Measurements from ENCODE around the gene SAMD13.

SAMD13 gene, protein sequence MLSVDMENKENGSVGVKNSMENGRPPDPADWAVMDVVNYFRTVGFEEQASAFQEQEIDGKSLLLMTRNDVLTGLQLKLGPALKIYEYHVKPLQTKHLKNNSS

DNA sequence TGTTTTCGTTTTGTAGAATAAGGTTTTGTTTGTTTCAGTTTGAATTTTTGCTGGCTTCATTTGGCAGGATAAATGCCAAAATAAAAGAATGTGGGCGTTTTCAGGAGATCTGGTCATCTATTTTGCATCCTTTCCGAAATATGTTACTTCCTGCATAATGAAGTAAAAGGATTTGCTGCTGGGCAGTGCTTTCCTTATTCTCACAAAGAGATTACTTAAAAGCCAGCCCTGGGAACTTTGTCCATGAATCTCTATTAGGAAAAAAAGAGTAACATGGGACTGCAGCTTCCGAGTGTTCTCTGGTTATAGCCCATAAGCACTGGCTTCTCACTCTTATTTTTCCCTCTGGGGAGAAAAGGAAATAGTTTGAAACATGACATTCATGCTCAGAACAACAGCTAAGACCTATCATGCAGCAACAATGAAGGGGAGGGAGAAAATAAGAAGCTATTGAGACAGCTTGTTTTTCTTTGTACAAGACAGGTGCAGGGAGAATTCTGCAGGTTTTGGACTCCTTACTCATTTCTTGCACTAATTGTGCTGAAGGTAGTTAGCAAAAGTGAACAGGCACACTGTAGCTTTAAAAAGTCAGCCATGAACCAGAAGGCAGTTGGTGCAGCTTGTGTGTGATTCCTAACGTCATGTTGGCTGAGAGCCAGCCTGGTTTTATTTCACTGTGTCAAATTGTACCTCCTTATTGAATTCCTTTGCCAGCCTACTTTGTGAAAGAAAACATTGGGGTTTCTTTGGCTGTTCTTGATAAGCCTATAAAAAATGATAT lies at the start of gene SAMD13:
Gene SAMD13 (plus strand): TSS at position 705 of the 781 bp plus-strand sequence. CDS start 1,527 bp downstream, outside the sequence.
- no peak for DNase-seq (ENCODE audit: low spot score)

DNA sequence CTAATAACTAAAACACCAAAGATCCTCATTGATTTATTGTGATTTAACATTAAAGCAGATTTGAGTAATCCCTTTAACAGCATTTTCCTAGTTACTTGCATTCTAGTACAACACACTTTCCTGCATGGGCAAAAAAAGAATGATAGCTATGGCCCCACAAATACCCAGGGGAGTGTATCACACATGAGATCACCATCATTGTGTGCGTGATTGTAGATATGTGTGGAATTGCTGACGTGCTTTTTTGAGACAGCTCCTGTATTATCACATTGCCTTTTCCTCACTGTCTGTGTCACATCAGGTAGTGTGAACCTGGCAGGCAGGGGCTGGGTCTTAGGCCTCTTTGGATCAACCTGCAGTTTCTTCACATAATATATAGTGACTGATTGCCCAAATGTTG lies 48.5 kb upstream of the SAMD13 start:
- DNase-seq (ENCODE audit: low spot score) = no peak

DNA sequence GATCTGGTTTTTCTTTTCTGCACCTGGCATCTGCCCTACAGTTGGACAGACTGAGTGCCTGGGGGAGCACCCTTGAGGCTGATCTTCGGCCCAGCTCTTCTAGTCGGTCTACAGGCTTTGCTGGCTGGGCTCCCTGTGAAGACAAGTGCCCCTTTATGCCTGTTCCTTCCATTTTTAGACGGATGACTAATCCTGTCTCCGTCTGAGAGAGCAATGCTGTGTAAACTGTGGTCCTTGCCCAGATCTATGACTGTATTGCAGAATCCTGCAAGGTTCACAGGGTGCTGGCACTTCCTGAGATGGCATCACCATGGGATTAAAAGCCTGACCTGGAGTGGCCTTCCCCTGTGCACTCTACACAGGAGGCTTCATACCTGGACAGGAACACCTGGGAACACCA lies 47.6 kb upstream of the SAMD13 start:
- no peak for DNase-seq (ENCODE audit: low spot score)

DNA sequence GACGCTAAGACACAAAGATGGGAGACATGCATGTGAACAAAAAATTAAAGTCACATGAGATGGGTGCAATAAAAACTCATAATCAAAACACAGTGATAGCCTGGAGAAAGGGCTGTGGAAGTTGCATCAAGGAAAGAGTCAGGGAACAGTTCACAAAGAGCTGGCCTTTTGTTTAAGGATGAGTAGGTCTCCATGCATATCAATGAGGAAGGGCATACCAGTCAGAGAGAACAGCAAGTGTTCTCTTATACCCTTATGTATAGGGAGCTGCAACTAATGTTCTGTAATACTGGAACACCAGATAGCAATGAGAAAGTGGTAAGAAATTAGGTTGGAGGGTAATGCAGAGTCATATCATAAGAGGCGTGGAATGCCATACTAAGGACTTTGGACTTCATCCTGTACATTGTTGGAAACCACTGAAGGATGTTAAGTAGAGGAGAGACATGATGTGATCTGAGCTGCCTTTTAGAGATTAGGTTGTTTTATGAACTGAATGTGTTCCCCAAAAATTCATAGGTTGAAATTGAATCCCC lies 46.7 kb upstream of the SAMD13 start:
- DNase-seq (ENCODE audit: low spot score) = no peak

DNA sequence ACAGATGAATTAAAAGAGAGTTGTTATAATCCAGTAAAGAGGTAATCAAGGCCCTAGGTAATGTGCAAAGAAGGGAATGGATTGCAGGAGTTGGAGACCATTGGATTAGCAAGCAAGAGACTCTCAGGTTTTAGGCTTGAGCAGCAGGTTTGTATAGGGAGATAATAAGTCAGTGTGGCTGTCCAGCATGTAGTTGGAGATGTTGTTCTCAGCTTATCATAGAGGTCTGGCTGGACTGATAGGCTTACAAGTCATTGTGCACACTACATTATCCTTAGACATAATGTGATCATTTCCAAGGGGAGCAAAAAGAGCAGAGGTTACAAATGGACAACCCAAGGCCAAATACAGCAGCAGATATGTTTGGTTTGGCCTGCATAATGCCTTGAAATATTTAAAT lies 45.9 kb upstream of the SAMD13 start:
- no peak for DNase-seq (ENCODE audit: low spot score)

DNA sequence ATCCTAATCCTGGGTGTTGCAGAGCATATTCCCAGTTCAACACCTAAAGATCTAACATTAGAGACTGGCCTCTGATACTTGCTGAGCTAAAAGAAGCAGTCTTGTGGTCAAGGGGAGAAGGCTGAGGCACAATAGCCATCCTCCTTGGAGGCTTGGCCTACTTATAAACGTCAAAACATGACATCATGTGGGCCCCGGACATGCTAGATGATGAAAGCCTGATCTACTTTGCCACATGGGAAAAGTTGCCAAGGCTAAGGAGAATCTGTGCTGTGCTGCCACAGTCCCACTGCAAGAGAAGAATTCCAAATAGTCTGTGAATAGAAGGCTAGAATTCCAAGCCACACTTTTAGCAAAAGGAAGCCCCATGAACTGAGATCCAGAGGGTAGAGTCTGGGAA lies 43.9 kb upstream of the SAMD13 start:
- DNase-seq (ENCODE audit: low spot score) = no peak

DNA sequence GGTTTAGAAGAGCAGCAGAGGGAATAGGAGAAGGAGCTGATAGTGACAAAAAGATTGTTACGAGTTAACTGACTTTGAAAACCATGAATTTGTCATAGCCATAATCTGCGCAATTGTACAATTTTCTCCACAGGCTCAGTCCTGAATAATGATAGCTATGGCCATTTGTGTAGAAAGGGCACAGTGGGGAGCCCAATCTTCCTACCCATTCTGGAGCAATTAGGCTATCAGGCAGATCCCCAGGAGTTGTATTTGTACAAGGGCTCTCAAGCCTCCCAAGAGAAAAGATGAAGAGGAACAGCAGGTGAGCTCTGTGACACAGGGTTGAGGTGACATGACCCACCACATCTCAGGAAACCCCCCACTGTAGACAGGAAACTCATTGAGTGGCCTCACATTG lies 42.1 kb upstream of the SAMD13 start:
- DNase-seq (ENCODE audit: low spot score) = no peak

DNA sequence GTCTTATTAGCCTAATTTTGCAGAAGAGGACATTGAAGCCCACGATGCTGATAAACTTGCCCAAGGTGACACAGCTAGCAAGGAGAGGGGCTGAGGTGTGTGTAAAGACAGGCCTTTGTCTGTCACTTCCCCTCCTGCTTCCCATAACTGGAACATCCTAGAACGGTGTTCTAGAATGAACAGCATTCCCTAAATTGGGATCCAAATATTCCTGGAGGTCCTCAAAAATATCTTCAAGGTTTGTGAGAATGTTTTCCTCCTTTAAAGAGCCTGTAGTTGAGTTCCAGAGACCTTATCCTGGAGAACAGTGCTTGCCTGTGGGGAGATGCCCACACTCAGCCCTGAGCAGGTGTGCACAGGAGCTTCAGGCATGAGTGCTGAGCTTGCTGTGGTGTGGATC lies 41.5 kb upstream of the SAMD13 start:
- no peak for DNase-seq (ENCODE audit: low spot score)

DNA sequence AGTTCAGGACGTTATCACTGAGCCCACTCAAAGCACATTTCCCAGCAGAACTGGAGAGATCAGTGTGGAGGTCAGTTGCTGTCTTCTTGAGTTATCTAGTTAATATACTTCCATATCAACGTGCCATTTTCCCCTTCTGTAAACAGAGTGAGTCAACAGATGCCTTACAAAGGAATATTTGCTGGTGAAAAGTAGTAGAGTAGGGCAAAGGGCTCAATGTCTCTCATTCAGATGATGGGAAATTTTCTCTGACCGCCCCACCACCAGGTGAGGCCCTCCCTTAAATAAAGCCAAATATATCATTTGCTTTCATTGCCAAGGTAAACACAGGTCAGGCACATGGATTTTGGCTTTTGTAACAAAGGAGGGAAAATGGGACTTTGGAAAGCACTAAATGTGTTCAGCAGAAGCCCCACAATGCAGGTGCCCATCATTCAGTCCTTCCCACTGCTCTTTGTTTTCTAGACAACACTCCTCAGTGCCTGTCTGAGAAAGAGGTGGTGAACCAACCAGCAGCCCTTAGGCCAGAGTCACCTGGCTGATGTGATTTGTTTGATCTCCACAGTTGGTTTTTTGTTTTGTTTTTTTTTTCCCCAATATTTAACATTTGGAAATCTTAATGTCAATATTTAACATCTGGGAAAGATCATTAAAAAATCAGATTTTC lies 40.5 kb upstream of the SAMD13 start:
- no peak for DNase-seq (ENCODE audit: low spot score)

DNA sequence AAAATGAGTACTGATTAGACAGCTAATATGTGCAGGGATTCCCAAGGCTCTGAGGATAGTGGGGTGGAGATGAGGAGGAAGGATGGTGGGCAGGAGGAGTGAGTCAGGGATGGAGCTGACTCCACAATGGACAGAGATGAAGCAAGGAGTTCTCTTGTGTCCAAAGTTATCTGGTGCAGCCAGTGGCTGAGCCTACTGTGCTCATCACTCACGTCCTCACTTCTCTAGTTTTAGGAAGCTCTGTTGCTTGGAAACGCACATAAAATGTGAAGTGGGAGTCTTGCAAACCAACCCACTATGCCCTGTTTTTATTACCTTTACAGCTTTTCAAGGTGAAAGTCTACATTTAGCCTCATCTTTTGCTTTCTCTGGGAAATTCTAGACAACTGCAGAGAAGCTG lies 36.5 kb upstream of the SAMD13 start:
- no peak for DNase-seq (ENCODE audit: low spot score)

DNA sequence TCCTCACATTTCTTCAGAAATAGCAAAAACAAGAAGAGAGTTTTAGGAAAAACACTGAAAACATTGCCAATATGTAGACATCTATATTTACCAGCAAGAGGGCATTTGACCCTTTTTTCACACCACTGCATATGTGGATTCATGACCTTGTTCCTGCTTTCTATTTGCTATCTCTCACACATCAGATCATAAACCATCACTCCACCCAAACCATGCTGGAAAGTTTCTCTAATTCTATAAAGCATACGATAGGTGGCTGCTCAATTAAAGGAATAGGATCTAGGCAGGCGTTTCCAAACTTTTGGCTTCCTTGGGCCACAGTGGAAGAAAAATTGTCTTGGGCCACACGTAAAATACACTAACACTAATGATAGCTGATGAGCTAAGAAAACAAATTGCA lies 35.6 kb upstream of the SAMD13 start:
- DNase-seq (ENCODE audit: low spot score) = no peak

DNA sequence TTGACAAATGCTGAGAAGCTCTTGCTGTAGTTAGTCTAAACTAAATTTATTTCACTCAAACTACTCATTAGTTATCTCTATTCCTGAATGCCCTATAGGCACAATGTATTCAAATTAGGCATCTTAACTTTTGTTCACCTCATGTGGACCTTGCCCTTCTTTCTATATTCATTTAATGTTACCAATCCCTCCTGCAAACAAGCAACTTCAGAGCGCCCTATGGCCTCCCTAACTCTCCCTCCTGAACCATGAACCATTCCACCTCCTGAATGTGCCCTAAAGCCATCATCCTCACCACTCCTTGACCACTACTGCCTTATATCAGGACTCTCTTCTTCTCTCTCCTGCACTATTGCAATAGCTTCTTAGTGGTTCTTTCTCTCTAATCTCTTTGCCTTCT lies 34.8 kb upstream of the SAMD13 start:
- DNase-seq (ENCODE audit: low spot score) = no peak

DNA sequence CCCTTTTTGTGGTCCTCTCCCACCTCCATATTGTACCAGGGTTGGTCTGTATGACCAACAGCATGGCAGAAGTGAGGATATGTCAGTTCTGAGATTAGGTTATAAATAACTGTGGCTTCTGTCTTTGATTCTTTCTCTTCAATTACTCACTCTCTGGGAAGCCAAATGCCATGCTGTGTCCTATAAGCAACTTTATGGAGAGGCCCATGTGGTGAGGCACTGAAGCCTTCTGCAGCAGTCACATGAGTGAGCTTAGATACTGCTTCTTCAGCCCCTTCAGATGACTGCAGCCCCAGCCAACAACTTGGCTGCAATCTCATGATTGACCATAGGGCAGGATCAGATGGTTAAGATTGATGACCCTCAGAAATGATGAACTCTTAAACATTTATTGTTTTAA lies 34.0 kb upstream of the SAMD13 start:
- DNase-seq (ENCODE audit: low spot score) = no peak

DNA sequence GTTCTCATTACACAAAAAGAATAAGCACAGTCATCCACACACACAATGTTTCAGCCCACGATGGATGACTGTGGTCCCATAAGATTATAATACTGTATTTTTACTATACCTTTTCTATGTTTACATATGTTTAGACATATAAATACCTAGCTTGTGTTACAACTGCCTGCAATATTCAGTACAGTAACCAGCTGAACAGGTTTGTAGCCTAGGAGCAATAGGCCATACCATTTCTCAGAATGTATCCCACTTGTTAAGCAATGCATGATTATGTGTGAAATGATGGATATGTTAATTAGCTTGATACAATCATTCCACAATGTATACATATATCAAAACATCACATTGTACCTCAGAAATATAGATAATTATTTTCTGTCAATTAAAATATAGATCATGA lies 33.2 kb upstream of the SAMD13 start:
- DNase-seq (ENCODE audit: low spot score) = no peak

DNA sequence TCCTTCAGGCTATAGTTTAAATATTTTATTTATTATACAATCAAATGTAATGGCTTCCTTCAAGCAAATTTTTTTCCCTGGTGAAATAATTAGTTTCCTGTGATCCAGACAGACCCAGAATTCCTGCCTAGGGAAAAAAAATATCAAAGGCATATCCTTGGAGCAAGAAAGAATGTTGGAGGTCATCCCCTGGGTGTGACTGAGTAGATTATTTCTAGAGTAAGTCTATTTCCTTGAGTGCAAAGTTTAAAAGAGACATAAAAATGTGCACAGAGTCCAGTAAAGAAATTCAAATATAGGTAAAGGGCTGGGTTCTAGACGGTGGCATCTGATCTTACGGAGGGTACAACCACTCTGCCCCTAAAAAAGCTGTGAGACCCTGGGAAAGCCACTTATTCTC lies 32.2 kb upstream of the SAMD13 start:
- DNase-seq (ENCODE audit: low spot score) = no peak

DNA sequence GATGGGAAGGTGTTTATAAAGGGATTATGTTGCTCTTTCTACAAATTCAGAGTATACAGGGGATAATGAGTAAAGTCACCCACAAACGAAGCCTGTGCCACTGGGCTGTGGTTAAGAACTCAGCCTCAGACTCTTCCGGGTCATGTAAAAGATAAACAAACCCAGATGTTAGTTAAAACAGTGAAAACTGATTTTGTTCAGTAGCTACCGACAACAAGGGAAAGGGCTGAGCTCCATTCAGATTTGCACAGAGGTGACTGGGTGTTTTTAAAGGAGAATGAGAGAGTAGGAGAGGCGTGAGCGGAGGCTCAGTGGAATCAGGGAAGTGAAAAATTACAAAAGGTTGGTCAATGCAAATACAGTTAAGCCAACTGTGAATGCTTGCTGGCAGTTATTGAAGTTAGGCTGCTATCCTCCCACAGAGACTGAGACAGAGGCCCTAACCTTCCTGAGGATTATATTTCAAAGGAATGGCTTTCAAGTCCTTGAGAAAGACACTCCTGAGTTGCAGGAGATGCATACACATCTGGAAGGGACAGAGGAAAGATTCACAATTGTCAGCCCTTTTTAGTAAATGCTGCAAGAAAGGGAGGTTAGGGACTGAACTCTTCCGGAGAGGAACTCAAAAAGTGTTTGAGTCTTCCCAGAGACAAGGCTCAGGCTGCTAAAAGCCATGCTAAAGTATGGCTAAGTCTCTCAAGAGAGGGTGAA lies 29.9 kb upstream of the SAMD13 start:
- no peak for DNase-seq (ENCODE audit: low spot score)

DNA sequence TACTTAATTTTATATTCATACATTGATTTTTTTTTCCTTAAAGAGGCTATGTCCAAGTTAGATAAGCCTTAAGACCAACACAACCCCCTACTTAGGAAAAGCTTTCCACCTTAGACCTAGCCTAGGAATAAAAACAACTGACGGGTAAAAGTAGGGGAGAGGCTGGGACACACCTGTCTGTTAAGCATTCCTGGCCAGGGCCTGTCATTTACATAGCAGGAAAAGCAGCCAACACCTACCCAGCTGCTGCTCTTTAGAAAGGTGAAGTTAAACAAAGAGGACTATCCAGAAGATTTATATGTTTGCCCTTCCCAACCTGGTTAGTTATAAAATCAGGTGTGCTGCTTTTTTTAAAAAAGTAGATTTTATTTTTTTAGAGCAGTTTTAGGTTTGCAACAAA lies 29.1 kb upstream of the SAMD13 start:
- no peak for DNase-seq (ENCODE audit: low spot score)

DNA sequence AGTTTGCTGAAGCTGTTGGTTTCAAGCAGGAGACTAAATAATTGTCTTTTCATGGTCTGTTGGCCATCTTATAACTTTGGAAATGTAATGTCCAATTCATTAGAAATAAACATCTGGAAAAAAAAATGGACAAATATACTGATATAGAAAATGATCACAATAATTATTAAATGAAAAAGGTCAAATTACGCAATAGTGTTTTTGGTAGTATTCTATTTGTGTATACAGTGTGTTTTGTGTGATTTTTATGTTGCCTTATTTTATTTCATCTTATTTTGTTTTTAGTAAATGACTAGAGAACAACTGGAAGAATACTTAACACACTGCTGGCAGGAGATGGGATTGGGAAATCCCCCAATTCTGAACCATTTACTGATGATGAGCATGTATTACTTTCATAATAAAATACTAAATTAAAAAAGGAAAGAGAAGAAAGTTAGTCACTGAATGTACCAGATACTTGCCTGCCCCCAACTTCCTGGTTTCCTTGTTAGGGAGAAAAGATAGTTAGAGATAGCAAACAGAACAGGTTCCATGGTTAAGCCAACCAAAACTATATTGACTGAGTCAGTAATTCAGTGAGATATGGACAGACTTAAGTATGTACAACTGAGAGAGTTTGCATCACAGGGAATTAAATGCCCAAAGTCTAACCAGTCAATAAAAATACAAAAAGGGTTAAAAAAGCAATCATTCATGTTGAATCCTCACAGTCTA lies 24.0 kb upstream of the SAMD13 start:
- no peak for DNase-seq (ENCODE audit: low spot score)

DNA sequence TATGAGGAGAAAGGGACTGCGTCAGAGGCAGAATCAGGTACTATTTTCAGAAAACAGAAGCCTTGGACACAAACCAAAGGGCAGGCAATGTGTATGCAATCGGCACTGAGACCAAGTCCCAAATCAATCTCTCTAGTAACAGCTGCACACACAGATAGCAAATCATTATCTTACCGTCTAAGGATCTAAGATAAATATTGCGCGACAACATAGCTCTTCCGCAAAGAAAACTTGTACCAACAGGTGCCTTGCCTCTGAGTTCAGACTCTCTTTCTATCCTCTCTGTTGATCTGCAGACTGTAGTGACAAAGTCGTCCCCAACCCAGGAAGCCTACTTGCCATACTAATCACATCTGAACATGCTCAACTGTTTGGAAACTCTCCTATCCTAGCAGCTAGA lies 22.6 kb upstream of the SAMD13 start:
- DNase-seq (ENCODE audit: low spot score) = no peak

DNA sequence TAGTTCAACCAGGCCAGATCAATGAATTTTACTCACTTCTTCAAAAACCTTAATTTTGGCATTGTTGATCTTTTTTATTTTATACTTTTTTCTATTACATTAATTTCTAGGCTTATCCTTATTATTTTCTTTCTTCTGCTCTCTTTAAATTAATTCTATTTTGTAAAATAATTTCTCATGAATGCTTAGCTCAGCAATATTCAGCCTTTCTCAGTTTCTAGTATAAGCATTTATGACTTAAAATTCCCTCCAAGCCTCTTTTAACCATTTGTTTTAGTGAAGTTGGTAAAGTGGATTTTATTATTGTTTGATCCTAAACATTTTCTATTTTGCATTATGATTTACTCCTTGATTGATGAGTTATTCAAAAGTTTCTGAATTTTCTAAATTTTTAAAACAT lies 20.6 kb upstream of the SAMD13 start:
- DNase-seq (ENCODE audit: low spot score) = no peak

DNA sequence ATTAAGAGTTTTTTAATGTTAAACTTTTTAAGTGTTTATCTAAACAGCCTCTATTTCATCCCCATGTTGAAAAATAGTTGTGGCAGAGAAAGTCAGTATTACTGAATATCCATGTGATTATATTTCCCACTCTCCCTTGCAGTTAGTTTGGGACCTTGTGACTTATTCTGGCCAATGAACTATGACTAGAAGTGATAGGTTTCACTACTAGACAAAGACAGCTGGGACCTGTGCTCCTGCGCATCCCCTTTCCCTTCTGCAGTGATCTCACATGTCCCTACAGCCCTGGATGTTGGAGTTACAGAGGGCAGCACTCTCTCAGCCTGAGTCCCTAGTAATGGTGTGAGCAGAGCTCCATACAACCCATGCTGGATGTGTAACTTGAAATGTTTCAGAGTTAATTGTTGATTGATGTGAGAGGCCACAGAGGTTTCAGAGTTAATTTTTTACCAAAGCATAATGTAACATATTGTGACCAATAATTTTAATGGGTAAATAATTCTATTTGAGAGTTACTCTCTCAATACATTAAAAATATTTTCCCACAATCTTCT lies 18.7 kb upstream of the SAMD13 start:
- no peak for DNase-seq (ENCODE audit: low spot score)

DNA sequence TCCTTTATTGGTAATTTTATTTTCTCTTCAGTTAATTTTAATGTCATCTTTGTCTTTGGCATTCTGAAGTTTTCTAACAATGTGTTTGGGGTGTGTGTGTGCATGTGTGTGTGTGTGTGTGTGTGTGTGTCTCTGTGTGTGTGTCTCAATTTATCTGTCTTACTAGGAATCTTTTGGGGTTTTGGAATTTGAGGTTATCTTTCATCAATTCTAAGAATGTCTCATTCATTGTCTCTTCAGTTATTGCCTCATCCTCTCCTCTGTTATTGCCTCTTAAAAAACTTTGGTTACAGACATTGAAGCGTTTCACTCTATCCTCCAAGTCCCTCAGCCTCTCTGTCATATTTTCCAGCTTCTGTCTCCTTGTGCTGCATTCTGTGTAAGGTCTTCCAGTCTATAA lies 18.1 kb upstream of the SAMD13 start:
- DNase-seq (ENCODE audit: low spot score) = no peak
